ENCODE results near the gene ANKRD13B.

GRCh38 chr17:29594519-29595090 is 1.7 kb downstream of the ANKRD13B start:
- TF ChIP-seq CTCF (IDR thresholded peaks at IDR 0.05) (no peak), EP300 (IDR thresholded peaks at IDR 0.05) (no peak), POLR2A (IDR thresholded peaks at IDR 0.05) (no peak)

All from tibial nerve (tissue), 4 donors.